CD4-positive, alpha-beta memory T cell (primary cell): ENCODE results near the gene FHIT. TPM values are rescaled to one million over a fixed set of nuclear protein-coding genes. Genes with fewer than 3 reads are reported as not detected.
"Not testable (repeated sequence)": the region's sequence is repeated elsewhere in the genome, so short reads cannot be mapped to it uniquely, and the experiment has no call there.

Experiments
- CTCF ChIA-PET: fragments of 350-600 bp; sonication (Branson Sonifier 250); formaldehyde crosslinking; loops from one replicate; lab custom pipeline; 2021; ENCODE audit warnings: inconsistent platforms; ENCODE audit not compliant: partially characterized antibody; lab: Charles Lee
- POLR2A ChIA-PET: fragments of 350-600 bp; sonication (Branson Sonifier 250); formaldehyde crosslinking; loops from one replicate; lab custom pipeline; 2021; ENCODE audit not compliant: partially characterized antibody; lab: Charles Lee
- DNase-seq, 5 donors: peaks; one replicate each; pipeline versions ENCODE4 v3.0.0 to v3.0.0-alpha.2; 2020 to 2022; ENCODE audit warnings: mixed read lengths in 1 of 5
- H3K27ac ChIP-seq: one replicate; pipeline ENCODE4 v1.7.0; 2013; ENCODE audit warnings: low read depth, low read length
- H3K27me3 ChIP-seq: 2 replicates; pipeline ENCODE4 v1.7.0; 2013; ENCODE audit warnings: mild to moderate bottlenecking, low read length, moderate library complexity; ENCODE audit not compliant: insufficient read depth
- H3K36me3 ChIP-seq: 2 replicates; pipeline ENCODE4 v1.7.0; 2013; ENCODE audit warnings: mild to moderate bottlenecking, low read length, moderate library complexity; ENCODE audit not compliant: insufficient read depth
- H3K4me1 ChIP-seq: 2 replicates; pipeline ENCODE4 v1.7.0; 2013; ENCODE audit warnings: mild to moderate bottlenecking, low read length, moderate library complexity; ENCODE audit not compliant: insufficient read depth
- H3K4me3 ChIP-seq, 2 donors: one replicate each; pipeline ENCODE4 v1.7.0; 2013; ENCODE audit warnings: low read length in 2 of 2, mild to moderate bottlenecking in 1 of 2
- H3K9me3 ChIP-seq, 2 donors: one replicate each; pipeline ENCODE4 v1.7.0; 2013; ENCODE audit warnings: low read length in 2 of 2, control low read depth in 1 of 2; ENCODE audit not compliant: control insufficient read depth in 1 of 2
- H3K27ac Mint-ChIP-seq, 7 donors: one replicate each; pipeline ENCODE4 v1.8.0; 2020 to 2021; ENCODE audit warnings: mixed read lengths in 7 of 7, mild to moderate bottlenecking in 6 of 7, inconsistent platforms in 3 of 7, moderate library complexity in 3 of 7
- H3K27me3 Mint-ChIP-seq, 2 donors: one replicate each; pipeline ENCODE4 v1.8.0; 2020 to 2021; ENCODE audit warnings: mixed read lengths in 2 of 2
- H3K36me3 Mint-ChIP-seq, 2 donors: one replicate each; pipeline ENCODE4 v1.8.0; 2020 to 2021; ENCODE audit warnings: mixed read lengths in 2 of 2, inconsistent platforms in 1 of 2, mild to moderate bottlenecking in 1 of 2
- H3K4me1 Mint-ChIP-seq, 4 donors: one replicate each; pipeline ENCODE4 v1.8.0; 2020 to 2021; ENCODE audit warnings: mixed read lengths in 4 of 4, mild to moderate bottlenecking in 1 of 4
- H3K4me3 Mint-ChIP-seq, 8 donors: one replicate each; pipeline ENCODE4 v1.8.0; 2020 to 2021; ENCODE audit warnings: mixed read lengths in 8 of 8, mild to moderate bottlenecking in 7 of 8, moderate library complexity in 6 of 8, inconsistent platforms in 3 of 8
- H3K9me3 Mint-ChIP-seq, 8 donors: one replicate each; pipeline ENCODE4 v1.8.0; 2020 to 2021; ENCODE audit warnings: mixed read lengths in 8 of 8, mild to moderate bottlenecking in 5 of 8, inconsistent platforms in 3 of 8, moderate library complexity in 1 of 8
- intact Hi-C: fragments of 100-400 bp; cut with micrococcal nuclease; formaldehyde crosslinking; loops from one replicate; pipeline ENCODE4 v1.15.1; 2023
- polyA plus RNA-seq, 2 donors: library from polyadenylated mRNA; unstranded; fragments of 300-500 nt; fragmentation: Illumina TruSeq; gene quantifications; one replicate each; pipeline ENCODE4 v1.2.3, GENCODE V29; 2021
- total RNA-seq, 2 experiments: library from RNA; stranded (reverse); gene quantifications; one replicate each; pipeline ENCODE4 v1.2.3, GENCODE V29; 2021

FHIT gene
- total and polyA plus RNA-seq, 4 experiments from 2014 or later = 8.5 to 58.7 (median 33.2) TPM

DNA sequence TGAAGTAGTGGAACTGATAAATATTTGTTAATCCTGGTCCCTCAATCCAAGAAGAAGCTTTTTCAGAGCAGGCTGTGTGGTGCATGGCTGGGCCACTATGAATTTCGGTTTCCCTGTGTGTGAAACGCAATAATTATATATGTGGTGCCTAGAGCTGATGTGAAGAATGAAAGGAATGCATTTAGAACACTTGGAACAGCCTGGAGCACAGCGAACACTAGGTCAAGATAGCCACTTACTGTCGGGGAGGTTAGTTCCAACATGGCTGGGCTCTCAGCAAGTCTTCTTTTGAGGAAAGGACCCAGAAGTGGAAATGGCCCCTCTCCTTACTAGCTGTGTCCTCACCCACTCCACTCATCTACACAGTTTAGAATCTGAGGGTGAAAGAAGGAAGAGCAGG lies 245.7 kb downstream of the FHIT start:
- Mint-ChIP-seq H3K4me1 (no peaks in the 10 kb centered on the region), H3K36me3 (peaks cover 0 to 3% of the 10 kb centered on the region in 2 donors), H3K9me3 (peaks cover 0 to 1% (median 0%) of the 10 kb centered on the region in 8 donors), H3K27me3 (no peaks in the 10 kb centered on the region), H3K4me3 (no peak overlapping the region), H3K27ac (no peak overlapping the region)
- Histone ChIP-seq H3K27me3 (no peaks in the 10 kb centered on the region), H3K27ac (no peak overlapping the region), H3K9me3 (no peaks in the 10 kb centered on the region), H3K4me1 (no peaks in the 10 kb centered on the region), H3K4me3 (no peak overlapping the region), H3K36me3 (no peaks in the 10 kb centered on the region)
- CTCF ChIA-PET = no interaction called here
- intact Hi-C loops = no loop called here
- no peak for DNase-seq
- POLR2A ChIA-PET = no interaction called here

DNA sequence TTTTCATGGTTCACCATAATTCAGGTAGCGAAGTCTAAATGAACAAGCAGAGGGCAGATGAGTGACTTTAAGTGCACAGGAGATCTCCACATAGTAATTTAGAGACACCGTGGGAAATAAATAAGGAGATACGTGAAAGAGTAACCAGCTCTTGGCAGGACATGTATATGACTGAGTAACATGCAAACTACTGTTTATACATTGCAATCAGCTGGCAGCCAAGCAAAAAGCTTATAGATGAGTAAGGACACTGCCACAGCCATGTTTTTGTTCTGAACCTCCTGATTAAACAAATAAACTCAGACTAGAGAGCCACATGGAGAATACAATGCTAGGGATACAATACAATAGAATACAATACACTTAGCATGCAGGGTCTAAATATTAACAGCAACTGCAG lies 252.4 kb downstream of the FHIT start:
- no peak overlapping the region for H3K4me3 Mint-ChIP-seq
- no peaks in the 10 kb centered on the region for H3K36me3 Mint-ChIP-seq
- Histone ChIP-seq H3K27ac (no peak overlapping the region), H3K27me3 (no peaks in the 10 kb centered on the region), H3K4me3 (no peak overlapping the region), H3K4me1 (no peaks in the 10 kb centered on the region), H3K9me3 (no peaks in the 10 kb centered on the region), H3K36me3 (no peaks in the 10 kb centered on the region)
- intact Hi-C loops = no loop called here
- no peak for DNase-seq
- H3K27ac Mint-ChIP-seq = no peak overlapping the region
- ChIA-PET CTCF (no interaction called here), POLR2A (no interaction called here)
- H3K4me1 Mint-ChIP-seq = no peaks in the 10 kb centered on the region
- H3K9me3 Mint-ChIP-seq = peaks cover 0 to 3% (median 0%) of the 10 kb centered on the region in 8 donors
- H3K27me3 Mint-ChIP-seq = no peaks in the 10 kb centered on the region

DNA sequence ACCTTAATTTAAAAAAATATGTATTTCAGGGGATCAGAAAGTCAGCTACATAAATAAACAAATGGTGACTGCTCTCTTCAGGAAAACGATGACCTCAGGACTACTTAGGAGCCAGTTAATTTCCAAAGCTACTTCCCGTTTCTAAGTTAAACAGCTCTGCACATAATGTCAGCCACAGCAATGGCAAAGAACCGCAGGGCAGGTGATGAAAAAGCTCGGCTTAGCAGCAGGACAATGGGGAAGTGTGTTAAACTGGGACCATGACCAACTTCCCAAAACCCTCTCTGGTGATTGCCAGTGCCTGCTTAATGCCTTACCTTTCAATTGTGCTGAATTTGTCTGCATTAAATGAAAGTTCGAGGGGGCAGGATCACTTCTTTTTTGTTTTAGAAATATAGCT lies 258.9 kb downstream of the FHIT start:
- Mint-ChIP-seq H3K27me3 (no peaks in the 10 kb centered on the region), H3K4me3 (no peak overlapping the region), H3K9me3 (peaks cover 0 to 10% (median 4%) of the 10 kb centered on the region in 8 donors), H3K27ac (no peak overlapping the region), H3K36me3 (no peaks in the 10 kb centered on the region), H3K4me1 (no peaks in the 10 kb centered on the region)
- Histone ChIP-seq H3K4me3 (no peak overlapping the region), H3K9me3 (no peaks in the 10 kb centered on the region), H3K27me3 (no peaks in the 10 kb centered on the region), H3K27ac (no peak overlapping the region), H3K4me1 (no peaks in the 10 kb centered on the region), H3K36me3 (no peaks in the 10 kb centered on the region)
- CTCF ChIA-PET = no interaction called here
- no peak for DNase-seq
- intact Hi-C loops = no loop called here
- POLR2A ChIA-PET = no interaction called here

DNA sequence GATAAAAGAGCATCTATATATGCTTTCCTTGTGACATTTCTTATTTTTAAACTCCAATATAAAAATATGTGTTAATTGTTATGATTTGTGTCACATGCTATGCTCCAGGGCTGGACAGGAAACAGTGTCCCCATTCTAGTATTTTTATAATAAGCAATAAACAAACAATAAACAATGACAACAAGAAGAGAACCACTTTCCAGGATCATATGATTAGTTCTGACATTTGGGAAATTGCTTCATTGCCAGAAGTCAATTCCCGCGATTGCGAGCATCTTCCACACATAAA lies 260.9 kb downstream of the FHIT start:
- intact Hi-C loops = no loop called here
- ChIA-PET POLR2A (no interaction called here), CTCF (no interaction called here)
- H3K4me1 ChIP-seq = no peaks in the 10 kb centered on the region
- H3K27ac Mint-ChIP-seq = no peak overlapping the region
- H3K4me1 Mint-ChIP-seq = no peaks in the 10 kb centered on the region
- no peaks in the 10 kb centered on the region for H3K36me3 Mint-ChIP-seq
- no peaks in the 10 kb centered on the region for H3K36me3 ChIP-seq
- H3K9me3 Mint-ChIP-seq = peaks cover 0 to 17% (median 4%) of the 10 kb centered on the region in 8 donors
- no peaks in the 10 kb centered on the region for H3K9me3 ChIP-seq
- no peak overlapping the region for H3K4me3 Mint-ChIP-seq
- no peaks in the 10 kb centered on the region for H3K27me3 Mint-ChIP-seq
- no peak overlapping the region for H3K27ac ChIP-seq
- no peak for DNase-seq
- H3K27me3 ChIP-seq = no peaks in the 10 kb centered on the region
- no peak overlapping the region for H3K4me3 ChIP-seq

DNA sequence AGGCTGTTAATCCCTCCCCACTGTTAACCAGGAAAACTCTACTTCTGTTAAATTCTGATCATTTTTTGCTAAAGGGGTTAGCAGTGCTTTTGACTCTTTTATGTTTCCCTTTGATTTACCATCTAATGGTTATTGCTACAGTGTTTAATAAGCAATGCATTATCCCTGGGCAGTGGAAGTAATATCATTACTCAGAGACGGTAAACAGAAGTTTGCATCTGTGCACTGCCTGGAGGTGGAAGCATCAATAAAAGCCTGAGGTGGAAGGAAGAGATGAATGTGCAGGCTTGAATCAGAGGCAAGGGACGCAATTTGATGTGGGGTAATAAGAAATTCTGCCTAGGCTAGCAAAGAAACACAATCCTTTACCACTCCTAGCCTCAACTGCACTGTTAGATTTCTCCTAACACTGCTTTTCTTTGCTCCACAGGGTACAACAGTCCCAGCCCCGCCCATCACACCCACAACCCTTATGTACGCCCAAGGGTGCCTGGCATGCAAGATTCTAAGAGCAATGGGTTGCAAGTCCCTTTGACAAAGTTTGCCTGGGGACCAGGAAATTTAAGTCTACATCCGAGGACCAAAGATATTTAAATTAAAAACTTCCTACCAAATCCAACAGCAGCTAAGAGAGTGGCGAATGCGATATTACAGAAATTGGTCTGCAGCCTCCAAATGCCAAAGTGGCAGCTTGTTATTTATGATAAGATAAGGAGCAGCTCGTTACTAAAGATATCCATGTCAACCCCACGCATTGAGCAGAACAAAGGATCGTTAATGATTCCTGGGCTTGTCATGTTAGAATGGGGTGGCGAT lies 261.4 kb downstream of the FHIT start:
- ChIA-PET POLR2A (no interaction called here), CTCF (no interaction called here)
- no peaks in the 10 kb centered on the region for H3K27me3 ChIP-seq
- no peak for DNase-seq
- Mint-ChIP-seq H3K4me3 (no peak overlapping the region), H3K27ac (no peak overlapping the region), H3K36me3 (no peaks in the 10 kb centered on the region), H3K27me3 (no peaks in the 10 kb centered on the region), H3K4me1 (no peaks in the 10 kb centered on the region), H3K9me3 (peaks cover 0 to 21% (median 4%) of the 10 kb centered on the region in 8 donors)
- intact Hi-C loops = no loop called here
- no peaks in the 10 kb centered on the region for H3K9me3 ChIP-seq
- no peaks in the 10 kb centered on the region for H3K36me3 ChIP-seq
- no peaks in the 10 kb centered on the region for H3K4me1 ChIP-seq
- H3K4me3 ChIP-seq = no peak overlapping the region
- no peak overlapping the region for H3K27ac ChIP-seq

DNA sequence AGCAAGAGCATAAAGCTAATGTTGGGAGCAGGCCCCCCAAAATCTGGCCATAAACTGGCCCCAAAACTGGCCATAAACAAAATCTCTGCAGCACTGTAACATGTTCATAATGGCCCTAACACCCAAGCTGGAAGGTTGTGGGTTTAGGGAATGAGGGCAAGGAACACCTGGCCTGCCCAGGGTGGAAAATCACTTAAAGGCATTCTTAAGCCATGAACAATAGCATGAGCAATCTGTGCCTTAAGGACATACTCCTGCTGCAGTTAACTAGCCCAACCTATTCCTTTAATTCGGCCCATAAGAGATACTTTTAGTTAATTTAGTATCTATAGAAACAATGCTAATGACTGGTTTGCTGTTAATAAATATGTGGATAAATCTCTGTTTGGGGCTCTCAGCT lies 264.1 kb downstream of the FHIT start:
- H3K4me3 ChIP-seq, H3K36me3 ChIP-seq, intact Hi-C loops, H3K36me3 Mint-ChIP-seq, DNase-seq, H3K4me1 ChIP-seq, H3K27me3 Mint-ChIP-seq, H3K27ac Mint-ChIP-seq, H3K9me3 ChIP-seq, POLR2A ChIA-PET, H3K4me1 Mint-ChIP-seq, H3K27ac ChIP-seq, CTCF ChIA-PET, H3K27me3 ChIP-seq, H3K4me3 Mint-ChIP-seq: not testable (repeated sequence)
- H3K9me3 Mint-ChIP-seq = peaks cover 0 to 18% (median 5%) of the 10 kb centered on the region in 8 donors

DNA sequence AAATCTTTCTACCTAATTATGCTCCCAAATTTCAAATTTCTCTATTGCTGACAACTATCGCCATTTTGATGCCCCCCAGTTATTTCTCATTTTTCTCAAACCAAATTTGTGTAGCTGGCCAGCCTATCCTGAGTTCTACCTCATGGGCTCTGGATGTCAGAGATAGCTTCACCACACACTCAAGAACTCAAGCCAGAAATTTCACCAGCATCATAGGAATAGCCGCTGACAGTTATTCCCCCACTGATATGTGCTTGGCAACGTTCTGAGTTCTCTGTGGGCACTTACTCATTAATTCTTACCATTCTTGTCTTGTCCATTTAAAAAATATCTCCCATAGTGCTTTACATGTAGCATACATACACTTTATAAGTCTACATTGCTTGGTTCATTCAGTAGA lies 264.7 kb downstream of the FHIT start:
- H3K27ac ChIP-seq = no peak overlapping the region
- H3K27ac Mint-ChIP-seq = no peak overlapping the region
- ChIA-PET POLR2A (no interaction called here), CTCF (no interaction called here)
- H3K36me3 ChIP-seq = no peaks in the 10 kb centered on the region
- H3K4me3 Mint-ChIP-seq = no peak overlapping the region
- H3K27me3 Mint-ChIP-seq = no peaks in the 10 kb centered on the region
- H3K9me3 ChIP-seq = no peaks in the 10 kb centered on the region
- no peaks in the 10 kb centered on the region for H3K4me1 ChIP-seq
- H3K4me3 ChIP-seq = no peak overlapping the region
- intact Hi-C loops = no loop called here
- no peak for DNase-seq
- H3K36me3 Mint-ChIP-seq = no peaks in the 10 kb centered on the region
- no peaks in the 10 kb centered on the region for H3K4me1 Mint-ChIP-seq
- peaks cover 0 to 18% (median 5%) of the 10 kb centered on the region in 8 donors for H3K9me3 Mint-ChIP-seq
- no peaks in the 10 kb centered on the region for H3K27me3 ChIP-seq
